PC-3 (cell line): Measurements from ENCODE around the gene CAPZB.

Experiments used
- EZH2 ChIP-seq: fragments of 300-600 bp; sonication (generic); IDR thresholded peaks from one replicate; pipeline ENCODE4 v1.6.1; 2017; ENCODE audit warnings: antibody characterized with exemption, mild to moderate bottlenecking, low read length; ENCODE audit not compliant: unreplicated experiment
- TF ChIP-seq, protein P1 (sequence below): fragments of 300-600 bp; sonication (generic); conservative IDR thresholded peaks from 2 replicates; pipeline ENCODE4 v1.5.1; 2017; ENCODE audit warnings: antibody characterized with exemption, low read depth, mild to moderate bottlenecking, low read length

GRCh38 chr1:19453741-19454201, 31.6 kb downstream of the CAPZB start:
- TF ChIP-seq, protein P1, sequence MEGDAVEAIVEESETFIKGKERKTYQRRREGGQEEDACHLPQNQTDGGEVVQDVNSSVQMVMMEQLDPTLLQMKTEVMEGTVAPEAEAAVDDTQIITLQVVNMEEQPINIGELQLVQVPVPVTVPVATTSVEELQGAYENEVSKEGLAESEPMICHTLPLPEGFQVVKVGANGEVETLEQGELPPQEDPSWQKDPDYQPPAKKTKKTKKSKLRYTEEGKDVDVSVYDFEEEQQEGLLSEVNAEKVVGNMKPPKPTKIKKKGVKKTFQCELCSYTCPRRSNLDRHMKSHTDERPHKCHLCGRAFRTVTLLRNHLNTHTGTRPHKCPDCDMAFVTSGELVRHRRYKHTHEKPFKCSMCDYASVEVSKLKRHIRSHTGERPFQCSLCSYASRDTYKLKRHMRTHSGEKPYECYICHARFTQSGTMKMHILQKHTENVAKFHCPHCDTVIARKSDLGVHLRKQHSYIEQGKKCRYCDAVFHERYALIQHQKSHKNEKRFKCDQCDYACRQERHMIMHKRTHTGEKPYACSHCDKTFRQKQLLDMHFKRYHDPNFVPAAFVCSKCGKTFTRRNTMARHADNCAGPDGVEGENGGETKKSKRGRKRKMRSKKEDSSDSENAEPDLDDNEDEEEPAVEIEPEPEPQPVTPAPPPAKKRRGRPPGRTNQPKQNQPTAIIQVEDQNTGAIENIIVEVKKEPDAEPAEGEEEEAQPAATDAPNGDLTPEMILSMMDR: no peak
- TF ChIP-seq EZH2: no peak
